Measurements from ENCODE around the gene BOD1L1.

GRCh38 chr4:13647031-13647430, 19.5 kb upstream of the BOD1L1 start:
- TF ChIP-seq CTCF (conservative IDR thresholded peaks at IDR 0.05 in 1 of 2, IDR thresholded peaks at IDR 0.05 in 1 of 2; ENCODE audit: low read depth in 1 of 2, low read length in 2 of 2) (no peak), EZH2 (IDR thresholded peaks at IDR 0.05; ENCODE audit: low read length, missing control alignments) (no peak)
